HG03521 (cell line): Measurements from ENCODE around the gene CD52.
"Not testable (repeated sequence)": the region's sequence is repeated elsewhere in the genome, so short reads cannot be mapped to it uniquely, and the experiment has no call there.

ENCODE experiments used
- ATAC-seq: cut with Tn5 transposase; IDR thresholded peaks from one replicate; pipeline ENCODE4 v1.9.1; 2021; ENCODE audit warnings: mild to moderate bottlenecking, moderate library complexity; ENCODE audit not compliant: unreplicated experiment

CD52 gene

DNA sequence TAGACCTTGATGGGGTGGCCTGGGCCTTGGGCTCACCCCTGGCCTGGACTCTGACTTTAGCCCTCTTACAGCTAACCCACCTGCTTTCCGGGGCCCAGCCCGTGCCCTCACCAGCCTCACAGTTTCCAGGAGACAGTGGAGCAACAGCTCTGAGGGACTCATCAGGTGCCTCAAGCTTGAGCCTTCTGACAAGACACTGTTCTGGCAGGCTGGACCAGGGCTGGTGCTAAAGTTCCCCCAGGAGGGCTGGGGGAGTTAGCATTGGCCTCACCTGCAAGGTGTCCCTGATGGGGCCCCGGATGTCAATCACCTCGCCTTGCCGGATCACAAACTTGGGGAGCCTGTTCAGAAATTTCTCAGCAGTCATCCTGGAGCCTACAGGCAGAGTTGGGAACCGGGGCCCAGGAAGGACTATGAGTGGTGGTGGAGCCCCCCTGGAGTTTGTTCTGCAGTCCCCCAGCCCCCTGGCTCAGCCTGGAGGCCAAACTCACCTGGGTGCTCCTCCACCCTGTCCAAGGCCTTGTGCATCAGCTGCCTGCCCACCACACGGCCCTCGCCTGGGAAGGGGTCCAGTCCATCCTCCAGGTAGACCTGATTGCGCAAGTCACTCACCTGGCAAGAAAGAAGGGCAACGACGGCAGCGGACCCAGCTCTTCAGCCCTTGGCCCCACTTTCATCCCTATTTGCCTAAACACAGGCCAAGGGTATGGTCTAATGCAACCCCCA, 33.7 kb upstream of the CD52 start:
- no peak for ATAC-seq

DNA sequence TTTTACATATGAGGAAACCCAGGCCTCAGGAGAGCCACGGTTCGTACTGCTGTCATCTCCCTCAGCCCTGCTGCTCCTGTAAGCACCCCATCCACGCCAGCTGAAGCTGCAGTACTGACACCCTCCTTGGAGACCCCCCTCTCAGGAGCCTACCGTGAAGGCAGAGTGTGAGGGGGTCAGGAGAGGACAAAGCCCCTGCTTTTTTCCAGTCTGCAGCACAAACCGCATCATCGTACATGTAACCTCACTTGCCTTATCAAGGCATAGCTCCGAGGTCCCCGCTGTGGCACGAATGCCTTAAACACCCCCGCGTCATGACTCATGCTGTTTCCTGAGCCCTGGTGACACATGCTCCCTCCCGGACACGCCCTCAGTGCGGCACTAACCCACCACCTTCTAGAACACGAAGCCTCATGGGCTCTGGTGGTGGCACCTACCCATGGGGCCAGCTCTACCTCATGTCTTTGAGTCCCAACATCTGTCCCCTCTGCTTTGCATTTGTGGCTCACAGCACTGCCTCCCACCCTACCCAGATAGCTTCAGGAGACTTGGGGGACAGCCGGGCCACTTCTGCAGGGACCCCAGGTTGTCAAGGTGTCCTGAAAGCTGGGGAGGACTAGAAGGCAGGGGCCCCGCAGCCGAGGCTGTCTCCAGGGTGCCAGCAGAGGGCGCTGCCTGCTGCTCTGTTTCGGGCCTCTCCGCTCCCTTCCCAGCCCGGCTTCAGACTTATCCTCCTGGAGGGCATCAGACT, 33.0 kb upstream of the CD52 start:
- no peak for ATAC-seq

- ATAC-seq = no peak
These were observed 32.2 kb upstream of the CD52 start for GRCh38 chr1:26285366-26286063.

DNA sequence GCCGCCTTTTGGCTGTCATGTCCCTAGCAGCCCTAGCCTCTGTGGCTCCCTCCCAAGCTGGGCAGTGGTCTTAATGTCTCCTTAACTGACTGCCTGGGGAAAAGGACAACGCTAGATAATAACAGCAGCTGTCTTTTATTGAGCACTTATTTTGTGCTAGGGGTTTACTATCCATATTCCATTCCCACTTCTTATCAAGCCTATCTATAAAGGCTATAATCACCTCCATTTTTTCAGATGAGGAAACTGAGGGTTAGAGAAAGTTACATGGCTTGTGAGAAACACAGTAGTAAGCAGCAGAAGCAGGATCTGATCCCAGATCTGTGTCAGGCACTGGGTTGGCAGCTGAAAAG, 31.7 kb upstream of the CD52 start:
- ATAC-seq = no peak

- peak; percentile 35 for ATAC-seq
These were observed 30.6 kb upstream of the CD52 start for GRCh38 chr1:26287033-26287711.

- no peak for ATAC-seq
These were observed 29.9 kb upstream of the CD52 start for GRCh38 chr1:26287811-26288210.

- ATAC-seq = no peak
These were observed 29.3 kb upstream of the CD52 start for GRCh38 chr1:26288311-26288941.

- ATAC-seq = no peak
These were observed 28.3 kb upstream of the CD52 start for GRCh38 chr1:26289158-26290059.

GRCh38 chr1:26290122-26290881, 27.5 kb upstream of the CD52 start:
- ATAC-seq = no peak

- no peak for ATAC-seq
These were observed 26.9 kb upstream of the CD52 start for GRCh38 chr1:26290882-26291261.

DNA sequence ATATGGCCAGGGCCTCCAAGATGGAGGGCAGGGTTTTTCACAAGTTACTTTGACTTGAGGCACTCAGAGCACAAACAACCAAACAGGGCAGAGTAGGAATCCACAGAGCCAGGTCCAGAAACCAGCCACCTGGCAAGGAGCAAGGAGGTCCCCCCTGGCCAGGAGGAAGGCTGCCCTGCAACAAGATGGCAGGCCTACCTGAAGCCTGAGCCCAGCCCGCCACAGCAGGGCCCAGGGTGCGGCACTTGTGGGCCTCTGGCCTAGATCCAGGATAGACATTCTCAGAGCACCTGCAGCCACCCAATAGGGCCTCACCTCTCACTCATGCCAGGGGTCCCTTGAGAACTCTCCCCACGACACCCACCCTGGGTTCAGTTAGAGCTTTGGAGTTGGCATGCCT, 26.3 kb upstream of the CD52 start:
- ATAC-seq = no peak

- ATAC-seq = no peak
These were observed 25.8 kb upstream of the CD52 start for GRCh38 chr1:26291939-26292338.

- ATAC-seq = not testable (repeated sequence)
These were observed 25.0 kb upstream of the CD52 start for GRCh38 chr1:26292735-26293134.

GRCh38 chr1:26293911-26294463, 23.8 kb upstream of the CD52 start:
- ATAC-seq = no peak

DNA sequence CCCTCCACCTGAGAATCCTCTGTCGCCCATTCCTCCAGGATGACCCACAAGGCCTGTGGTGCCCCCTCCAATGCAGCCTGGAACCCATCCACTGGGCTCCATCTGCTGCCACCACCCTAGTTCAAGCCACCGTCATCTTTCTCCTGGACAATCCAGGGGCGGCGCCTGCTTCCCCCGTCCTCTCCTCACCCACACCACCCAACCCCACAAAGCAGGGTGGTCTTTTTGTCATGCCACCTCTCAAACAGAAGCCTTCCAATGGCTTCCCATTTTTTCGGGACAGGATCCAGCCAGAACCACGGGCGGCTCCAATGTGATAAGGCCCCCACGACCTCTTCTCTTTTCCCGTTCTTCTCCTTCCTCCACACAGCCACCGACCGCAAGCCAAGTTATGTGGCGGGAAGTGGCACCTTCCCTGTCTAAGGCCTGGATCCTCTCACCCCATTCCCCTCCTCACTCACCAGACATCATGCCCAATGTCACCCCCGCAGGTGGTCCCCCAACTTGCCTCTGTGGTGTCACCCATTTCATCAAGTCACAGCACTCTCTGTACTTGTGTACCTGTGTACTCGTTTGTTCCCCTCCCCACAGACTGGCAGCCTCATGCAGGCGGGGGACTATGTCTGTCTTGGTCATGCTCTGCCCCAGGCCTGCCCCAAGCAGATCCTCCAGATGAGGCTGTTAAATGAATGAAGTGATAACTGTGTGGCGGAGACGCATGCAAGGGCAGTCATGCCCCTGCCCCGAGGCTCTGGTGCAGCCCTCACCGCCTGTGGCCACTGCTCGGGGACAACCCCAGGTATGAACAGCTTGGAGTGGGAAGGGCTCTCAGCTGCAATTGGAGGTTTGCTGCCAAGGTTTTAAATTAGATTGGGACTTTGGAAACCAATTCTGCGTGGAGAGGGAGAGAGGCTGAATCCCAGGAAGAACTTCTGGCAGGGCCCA, 22.3 kb upstream of the CD52 start:
- no peak for ATAC-seq

GRCh38 chr1:26296340-26297056, 21.3 kb upstream of the CD52 start:
- ATAC-seq = no peak
